SK-MEL-5 (cell line): ENCODE measurements around the gene TTI1. TPM values are rescaled to one million over a fixed set of nuclear protein-coding genes. Genes with fewer than 3 reads are reported as not detected.

Experiments used
- DNase-seq: peaks from one replicate; pipeline ENCODE4 v3.0.0-alpha.2; 2016; ENCODE audit warnings: low read depth, low spot score
- in situ Hi-C: cut with HindIII; loops from 2 replicates; pipeline ENCODE4 v1.10.0; 2016; ENCODE audit warnings: low sequenced_read_pairs, high pct_unique_total_duplicates, low pct_unique_long_range_greater_than_20kb
- total RNA-seq: library from RNA; depleted of rRNA; stranded (reverse); fragments of >200 nt; shearing (Covaris generic); gene quantifications from 2 replicates; pipeline ENCODE4 v1.2.3, GENCODE V29; 2014

The TTI1 gene
- total RNA-seq, 1 experiment from 2014 or later: 30.1 TPM

- DNase-seq: no peak
- in situ Hi-C loops: no loop called here
Measured at GRCh38 chr20:37958856-37959520, 74.3 kb downstream of the TTI1 start.

DNA sequence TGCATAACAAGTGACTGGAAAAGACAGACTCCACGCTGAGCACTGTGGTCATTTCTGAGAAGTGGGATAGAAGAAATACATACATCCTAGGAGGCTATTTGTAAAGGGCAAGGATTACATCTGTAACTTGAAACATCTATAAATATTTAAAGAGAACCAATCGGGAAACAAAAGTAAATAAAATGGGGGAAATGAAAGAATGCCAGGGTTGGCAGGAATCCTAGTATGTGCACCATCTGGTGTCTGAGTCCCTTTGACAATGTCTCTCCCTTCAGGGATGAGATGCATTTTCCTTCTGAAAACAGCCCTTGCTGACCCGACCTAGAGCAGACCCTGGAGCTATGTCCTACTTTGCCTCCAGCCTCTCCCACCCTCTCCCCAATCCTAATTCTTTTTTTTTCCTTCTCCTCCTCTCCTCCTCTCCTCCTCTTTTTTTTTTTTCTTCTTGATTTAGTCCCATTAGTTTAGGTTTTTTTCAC lies 77.1 kb downstream of the TTI1 start:
- no peak for DNase-seq
- in situ Hi-C loops: no loop called here

DNA sequence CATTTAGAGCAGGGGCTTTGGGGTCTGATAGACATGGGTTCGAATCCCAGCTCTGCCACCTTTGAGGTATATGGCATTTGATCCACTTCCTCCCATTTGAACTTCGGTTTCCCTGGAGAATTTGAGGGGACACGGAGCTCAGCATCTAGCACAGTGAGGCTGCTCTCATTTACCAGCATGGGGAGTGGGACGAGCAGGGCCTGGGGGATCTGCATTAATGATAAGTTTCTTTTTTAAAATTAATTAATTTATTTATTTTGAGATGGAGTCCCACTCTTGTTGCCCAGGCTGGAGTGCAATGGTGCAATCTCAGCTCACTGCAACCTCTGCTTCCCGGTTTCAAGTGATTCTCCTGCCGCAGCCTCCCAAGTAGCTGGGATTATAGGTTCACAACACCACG lies 77.7 kb downstream of the TTI1 start:
- DNase-seq: no peak
- in situ Hi-C loops: no loop called here

DNA sequence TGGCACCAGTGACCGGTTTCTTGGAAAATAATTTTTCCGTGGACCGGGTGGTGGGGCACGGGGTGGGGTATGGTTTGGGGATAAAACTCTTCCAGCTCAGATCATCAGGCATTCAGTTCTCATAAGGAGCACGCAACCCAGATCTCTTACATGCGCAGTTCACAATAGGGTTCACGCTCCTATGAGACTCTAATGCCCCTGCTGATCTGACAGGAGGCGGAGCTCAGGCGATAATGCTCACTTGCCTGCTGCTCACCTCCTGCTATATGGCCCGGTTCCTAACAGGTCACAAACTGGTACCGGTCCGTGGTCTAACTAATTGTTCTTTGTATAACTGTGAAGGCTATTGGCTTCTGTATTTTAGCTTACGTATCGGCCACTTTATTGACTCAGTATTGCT lies 78.6 kb downstream of the TTI1 start:
- DNase-seq: no peak
- in situ Hi-C loops: no loop called here

- in situ Hi-C loops: no loop called here
- DNase-seq: no peak
Measured at GRCh38 chr20:37954190-37954589, 79.1 kb downstream of the TTI1 start.

GRCh38 chr20:37948956-37949355 lies 84.3 kb downstream of the TTI1 start:
- in situ Hi-C loops: no loop called here
- no peak for DNase-seq

GRCh38 chr20:37947943-37948342 lies 85.3 kb downstream of the TTI1 start:
- in situ Hi-C loops: no loop called here
- DNase-seq: no peak

- in situ Hi-C loops: no loop called here
- DNase-seq: no peak
Measured at GRCh38 chr20:37946946-37947345, 86.3 kb downstream of the TTI1 start.

DNA sequence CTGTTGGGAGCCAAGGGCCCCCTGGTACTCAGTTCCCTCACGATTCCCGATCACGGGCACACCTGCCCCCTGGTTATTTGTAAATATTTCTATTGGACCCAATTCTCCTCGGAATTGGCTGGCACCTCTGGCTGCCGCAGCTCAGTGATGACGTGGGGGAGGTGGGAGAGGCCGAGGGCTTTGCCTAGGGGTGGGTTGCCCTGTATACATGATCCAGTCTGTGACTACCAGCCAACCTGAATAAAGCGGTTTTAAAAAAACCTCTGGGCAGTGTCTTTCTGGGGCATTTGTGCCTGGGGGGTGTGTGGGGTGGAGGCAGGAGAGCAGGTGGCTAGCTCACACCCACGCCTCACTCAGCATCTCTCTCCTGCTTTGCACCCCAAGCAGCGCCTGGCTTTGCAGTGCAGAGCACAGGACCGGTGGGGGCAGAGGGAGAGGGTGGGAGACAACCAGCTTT lies 88.1 kb downstream of the TTI1 start:
- no peak for DNase-seq
- in situ Hi-C loops: no loop called here

- DNase-seq: no peak
- in situ Hi-C loops: no loop called here
Measured at GRCh38 chr20:37944456-37944981, 88.7 kb downstream of the TTI1 start.

- in situ Hi-C loops: no loop called here
Measured at GRCh38 chr20:37943501-37944455, 89.5 kb downstream of the TTI1 start.

DNA sequence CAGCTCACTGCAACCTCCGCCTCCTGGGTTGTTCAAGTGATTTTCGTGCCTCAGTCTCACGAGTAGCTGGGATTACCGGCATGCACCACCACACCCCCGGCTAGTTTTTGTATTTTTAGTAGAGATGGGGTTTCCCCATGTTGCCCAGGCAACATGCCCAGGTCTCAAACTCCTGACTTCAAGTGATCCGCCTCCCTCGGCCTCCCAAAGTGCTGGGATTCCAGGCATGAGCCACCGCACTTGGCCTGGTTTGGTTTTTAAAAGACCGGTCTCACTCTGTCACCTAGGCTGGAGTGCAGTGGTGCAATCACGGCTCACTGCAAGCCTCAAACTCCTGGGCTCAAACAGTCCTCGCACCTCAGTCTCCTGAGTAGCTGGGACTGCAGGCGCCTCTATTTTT lies 90.2 kb downstream of the TTI1 start:
- no peak for DNase-seq
- in situ Hi-C loops: no loop called here

More at GRCh38 chr20:37943501-37944455, 89.5 kb downstream of the TTI1 start:
- DNase-seq: no peak

- in situ Hi-C loops: no loop called here
- no peak for DNase-seq
Measured at GRCh38 chr20:37941992-37942391, 91.3 kb downstream of the TTI1 start.

DNA sequence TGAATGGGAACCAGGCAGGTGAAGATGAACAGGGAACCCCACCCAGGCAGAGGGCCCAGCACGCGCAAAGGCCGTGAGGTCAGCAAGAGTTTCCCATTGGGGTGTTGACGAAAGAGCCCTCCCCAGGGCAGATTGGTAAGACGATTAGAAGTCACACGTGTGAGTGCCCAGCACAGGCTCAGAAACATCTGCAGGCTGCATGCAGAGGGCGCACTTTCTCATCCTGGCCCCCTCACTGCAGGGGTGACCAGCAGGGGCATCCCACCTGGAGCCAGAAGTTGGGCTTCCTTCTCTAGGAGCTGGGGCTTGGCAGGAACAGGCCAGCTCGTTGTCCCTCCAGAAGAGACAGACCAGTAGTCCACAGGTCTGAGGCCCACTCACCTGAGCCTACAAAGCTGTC lies 91.9 kb downstream of the TTI1 start:
- in situ Hi-C loops: no loop called here
- DNase-seq: no peak

GRCh38 chr20:37940858-37941257 lies 92.4 kb downstream of the TTI1 start:
- no peak for DNase-seq
- in situ Hi-C loops: no loop called here

DNA sequence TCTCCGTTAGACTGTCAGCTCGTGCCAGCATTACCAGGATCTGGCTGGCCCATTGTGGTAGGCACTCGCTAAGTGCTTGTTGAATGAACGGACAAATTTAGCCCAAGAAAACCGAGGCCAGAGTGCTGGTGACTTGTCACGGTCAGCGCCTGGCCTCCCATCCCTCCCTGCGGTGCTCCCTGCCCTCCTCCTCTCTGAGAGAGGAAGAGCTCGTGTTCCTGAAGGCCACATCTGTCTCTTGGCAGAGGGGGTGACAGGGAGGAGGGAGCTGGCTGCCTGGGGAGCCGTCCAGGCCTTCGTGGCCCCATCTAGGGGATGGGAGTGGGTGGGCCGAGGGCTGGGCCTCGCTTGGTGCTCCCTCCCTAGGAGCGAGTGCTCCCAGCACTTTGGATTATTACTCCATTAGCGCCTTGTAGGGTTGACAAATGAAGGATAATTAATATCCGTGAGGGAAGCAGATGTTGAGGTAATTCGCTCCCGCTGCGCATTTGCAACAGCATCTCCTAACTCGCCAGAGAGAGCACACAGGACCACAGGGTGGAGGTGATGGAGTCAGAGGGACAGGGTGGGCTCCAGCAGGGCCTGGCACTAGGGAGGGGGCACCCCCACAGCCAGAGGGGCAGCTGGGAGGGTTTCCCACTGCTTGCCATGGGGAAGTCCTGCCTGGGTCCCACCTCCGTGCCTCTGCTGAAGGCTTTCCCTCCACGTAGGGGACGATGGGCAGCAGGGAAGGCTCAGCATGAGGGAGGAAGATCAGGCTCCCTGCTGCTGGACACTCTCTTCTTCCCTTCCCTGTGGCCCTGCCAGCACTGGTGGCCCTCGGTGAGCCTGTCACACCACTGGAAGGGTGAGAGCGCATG lies 93.3 kb downstream of the TTI1 start:
- in situ Hi-C loops: no loop called here
- no peak for DNase-seq

GRCh38 chr20:37938954-37939353 lies 94.3 kb downstream of the TTI1 start:
- in situ Hi-C loops: no loop called here

More at GRCh38 chr20:37938954-37939353, 94.3 kb downstream of the TTI1 start:
- DNase-seq: no peak
